ENCODE results near the gene FBXW10B.
"Not testable (repeated sequence)": the region's sequence is repeated elsewhere in the genome, so short reads cannot be mapped to it uniquely, and the experiment has no call there.

Gene FBXW10B, protein sequence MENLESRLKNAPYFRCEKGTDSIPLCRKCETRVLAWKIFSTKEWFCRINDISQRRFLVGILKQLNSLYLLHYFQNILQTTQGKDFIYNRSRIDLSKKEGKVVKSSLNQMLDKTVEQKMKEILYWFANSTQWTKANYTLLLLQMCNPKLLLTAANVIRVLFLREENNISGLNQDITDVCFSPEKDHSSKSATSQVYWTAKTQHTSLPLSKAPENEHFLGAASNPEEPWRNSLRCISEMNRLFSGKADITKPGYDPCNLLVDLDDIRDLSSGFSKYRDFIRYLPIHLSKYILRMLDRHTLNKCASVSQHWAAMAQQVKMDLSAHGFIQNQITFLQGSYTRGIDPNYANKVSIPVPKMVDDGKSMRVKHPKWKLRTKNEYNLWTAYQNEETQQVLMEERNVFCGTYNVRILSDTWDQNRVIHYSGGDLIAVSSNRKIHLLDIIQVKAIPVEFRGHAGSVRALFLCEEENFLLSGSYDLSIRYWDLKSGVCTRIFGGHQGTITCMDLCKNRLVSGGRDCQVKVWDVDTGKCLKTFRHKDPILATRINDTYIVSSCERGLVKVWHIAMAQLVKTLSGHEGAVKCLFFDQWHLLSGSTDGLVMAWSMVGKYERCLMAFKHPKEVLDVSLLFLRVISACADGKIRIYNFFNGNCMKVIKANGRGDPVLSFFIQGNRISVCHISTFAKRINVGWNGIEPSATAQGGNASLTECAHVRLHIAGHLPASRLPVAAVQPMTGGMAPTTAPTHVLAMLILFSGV

DNA sequence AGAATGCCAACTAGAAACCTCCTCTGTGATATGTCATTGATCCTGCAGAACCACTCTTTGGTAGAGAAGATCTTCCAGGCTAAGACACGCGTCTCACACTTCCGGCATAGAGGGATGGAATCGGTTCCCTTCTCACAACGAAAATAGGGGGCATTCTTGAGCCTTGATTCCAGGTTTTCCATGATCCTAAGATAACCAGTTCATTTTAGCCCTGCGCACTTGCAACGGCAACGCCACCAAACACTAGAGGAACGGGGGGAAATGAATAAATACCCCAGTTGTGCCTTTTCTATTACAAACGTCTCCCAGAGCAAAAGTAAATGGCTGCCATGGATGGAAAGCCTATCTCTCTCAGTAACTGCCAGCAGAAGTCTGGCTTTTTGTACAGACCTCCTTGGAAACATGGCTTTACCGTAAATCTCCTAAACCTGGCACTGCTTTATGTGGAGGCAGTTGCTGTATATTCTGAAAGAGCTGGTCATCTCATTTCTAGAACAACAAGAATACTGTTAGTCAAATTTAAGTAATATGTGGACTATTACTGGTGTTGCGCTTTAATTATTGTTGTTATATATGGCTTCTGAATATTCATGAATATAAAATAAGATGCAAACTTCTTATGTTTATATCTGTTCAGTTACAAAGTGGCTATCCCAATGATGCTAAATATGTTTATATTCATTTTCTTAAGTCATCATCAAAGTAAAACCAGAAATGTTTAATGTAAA, at the start of gene FBXW10B:
TSS of gene FBXW10B (minus strand) at position 374 of the 728 bp plus-strand sequence. CDS start at position 182, 192 bp downstream.
- DNase-seq, result not testable (repeated sequence)

DNA sequence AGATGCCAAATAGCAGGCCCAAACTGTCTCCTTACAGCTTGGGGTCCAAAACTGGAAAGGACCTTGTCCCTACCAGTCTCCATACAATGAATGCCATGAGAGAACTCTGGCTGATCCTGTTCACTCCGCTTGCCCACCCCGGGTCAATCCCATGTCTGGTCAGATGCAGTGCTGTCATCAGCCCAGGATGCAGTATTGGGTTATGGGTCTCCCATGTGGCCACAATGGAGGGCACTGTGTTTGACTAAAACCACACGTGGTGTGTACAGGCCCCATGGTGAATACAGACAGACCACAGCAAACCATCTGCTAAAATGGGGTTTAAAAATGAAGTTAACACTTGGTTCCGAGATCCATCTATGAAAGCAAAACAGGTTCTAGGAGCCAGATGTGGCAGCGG, 44.2 kb upstream of the FBXW10B start:
- DNase-seq, result no peak

DNA sequence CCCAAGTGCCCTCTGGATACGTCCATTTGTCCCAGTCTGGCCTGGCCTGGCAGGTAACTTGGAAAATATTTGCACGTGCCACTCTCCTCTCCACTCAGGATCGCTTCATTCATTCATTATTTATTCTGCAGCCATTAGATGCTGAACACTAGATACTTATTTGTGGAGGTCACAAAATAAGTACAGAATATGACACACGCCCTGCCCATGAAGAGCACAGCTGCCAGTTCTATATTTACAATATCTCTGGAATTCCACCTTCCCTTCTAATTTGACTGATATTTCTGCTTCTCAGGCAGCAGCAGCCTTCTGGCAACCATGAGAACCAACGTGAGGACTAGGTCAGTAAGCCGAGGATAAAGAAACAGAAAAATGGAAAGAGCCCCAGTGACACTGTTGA, 43.7 kb upstream of the FBXW10B start:
- no peak for DNase-seq

DNA sequence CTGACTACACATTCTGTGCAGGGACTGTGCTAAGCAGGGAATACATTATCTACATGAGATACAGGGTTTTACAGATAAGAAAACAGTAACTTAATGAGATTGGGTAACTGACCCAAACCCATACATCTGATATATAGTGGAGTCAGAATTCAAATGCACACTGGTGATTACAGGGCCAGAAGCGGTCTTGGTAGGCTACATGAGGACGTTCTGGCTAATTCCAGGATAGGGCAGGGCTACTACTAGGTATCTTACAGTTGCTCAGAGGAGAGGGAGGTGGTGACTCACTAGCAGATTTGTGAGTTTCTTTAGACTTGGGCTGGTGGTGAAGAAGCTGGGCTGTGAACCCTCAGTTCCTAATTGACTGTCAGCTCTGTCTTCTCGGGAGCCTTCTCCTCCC, 43.2 kb upstream of the FBXW10B start:
- DNase-seq, result no peak

DNA sequence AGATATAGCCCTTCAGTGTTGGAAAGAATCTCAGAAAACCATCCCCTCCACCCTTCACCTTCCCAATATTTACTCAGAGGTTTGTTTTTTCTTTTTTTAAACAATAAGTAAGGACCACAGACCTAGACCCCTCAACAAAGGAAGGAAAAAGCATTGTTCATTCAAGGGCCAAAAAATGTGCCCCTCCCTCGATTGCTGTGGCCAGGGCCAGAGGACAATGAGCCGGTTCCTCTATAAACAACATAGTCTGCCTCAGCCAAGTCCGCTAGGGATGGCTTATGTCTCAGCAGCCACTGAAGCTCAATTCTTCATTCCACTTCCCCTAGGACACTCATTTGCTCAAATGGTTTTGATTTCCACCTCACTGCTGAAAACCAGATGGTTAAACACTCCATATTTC, 40.6 kb upstream of the FBXW10B start:
- DNase-seq, result no peak

DNA sequence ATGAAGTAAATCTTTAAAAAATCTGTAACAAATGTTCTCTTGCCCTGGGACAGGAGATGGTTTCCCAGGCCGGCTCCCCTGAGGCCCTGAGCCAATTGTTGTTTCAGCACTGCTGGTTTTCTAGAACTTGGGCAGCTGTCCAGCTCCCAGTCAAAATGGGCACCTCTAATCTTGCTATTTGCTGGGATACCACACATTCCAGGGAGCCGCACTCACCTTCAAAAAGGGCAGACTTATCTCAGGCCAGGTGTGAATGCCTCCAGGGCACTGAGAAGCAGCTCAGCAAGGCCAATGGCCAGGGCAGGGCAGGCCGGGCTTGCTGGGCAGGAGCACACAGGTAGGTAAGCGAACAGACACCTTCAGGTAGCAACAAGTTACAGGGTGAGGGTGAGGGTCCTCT, 40.2 kb upstream of the FBXW10B start:
- DNase-seq, result no peak

DNA sequence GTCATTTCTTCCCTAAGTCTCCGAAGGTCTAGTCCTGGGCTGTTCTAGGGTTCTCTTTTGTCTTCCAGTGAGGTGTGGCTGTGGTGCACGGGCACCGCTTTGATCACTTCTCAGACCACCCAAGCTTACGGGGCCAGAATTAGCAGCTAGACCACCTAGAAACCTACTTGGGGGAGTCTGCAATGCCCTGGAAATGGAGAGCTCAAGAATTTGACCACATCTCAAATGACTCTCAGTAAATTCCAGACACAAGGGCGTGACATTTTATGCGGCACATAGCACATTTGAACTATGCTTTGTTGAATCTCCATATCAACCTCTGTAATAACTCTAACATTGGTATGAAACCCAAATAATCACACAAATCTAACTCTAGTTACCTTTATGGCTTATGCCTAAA, 39.7 kb upstream of the FBXW10B start:
- no peak for DNase-seq

DNA sequence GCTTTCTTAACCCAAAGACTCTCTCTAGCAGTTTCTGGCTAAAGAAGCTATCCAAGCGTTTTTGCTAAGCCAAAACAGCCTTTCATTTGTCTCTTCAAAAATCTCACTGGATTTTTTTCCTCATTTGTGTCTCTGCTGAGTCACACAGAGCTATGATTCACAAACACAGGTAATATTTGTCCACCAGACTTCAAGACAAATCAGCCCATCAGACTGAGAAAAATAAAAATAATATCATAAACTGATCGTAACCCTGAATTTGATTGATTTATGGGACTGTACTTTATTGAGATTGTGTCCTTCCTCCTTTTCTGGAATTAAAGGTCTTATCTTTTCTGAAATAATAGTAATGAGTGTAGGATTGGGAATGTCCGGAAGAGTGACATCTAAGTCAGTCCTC, 38.8 kb upstream of the FBXW10B start:
- DNase-seq, result no peak

DNA sequence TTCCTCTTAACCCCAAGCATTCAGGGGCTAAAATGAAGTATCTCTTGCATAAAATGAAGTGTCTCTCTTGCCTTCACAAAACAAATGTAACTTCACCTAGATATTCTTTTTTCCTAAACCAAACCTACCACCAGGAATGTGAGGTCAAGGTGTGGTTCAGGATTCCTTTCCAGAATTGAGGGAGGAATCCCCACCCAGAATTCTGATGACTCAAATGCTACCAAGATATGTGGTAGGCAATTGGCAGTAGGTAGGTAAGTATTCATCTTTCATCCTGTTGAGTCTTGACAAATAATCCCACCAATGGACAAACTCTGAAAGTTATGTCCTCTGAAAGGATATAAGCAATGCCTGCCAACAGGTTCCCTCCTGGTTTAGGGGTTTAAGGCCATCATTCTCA, 38.4 kb upstream of the FBXW10B start:
- DNase-seq, result no peak

DNA sequence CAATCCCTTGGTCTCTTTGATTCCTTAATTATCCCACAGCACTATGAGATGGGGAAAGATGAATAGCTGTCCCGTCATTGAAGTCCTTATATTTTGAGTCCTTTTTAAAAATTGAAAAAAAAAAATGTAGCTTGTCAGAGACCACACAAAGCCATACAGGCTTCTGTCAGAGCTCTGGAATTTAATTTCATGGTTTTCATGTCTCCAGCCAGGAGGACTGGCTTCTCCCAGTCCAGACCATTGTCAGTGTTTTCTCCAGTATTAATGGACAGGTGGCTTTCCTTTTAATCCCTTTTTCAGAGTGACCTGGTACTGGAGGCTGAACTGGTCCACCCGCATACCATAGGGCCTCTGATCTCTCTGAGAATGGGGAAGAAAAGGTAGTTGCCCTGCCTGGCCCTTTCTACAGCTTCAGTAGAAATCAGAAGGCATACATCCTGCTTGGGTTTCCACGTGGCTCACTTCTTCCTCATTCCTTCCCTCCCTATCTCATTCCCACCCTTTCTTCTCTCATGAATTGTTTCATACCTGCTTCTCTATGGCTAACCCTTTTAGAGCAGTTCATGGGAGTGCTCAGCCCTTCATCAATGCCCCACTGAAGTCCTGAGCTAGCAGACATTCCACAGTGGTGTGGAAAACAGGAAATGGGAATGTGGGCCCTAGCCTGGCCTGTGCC, 35.5 kb upstream of the FBXW10B start:
- DNase-seq, result no peak

DNA sequence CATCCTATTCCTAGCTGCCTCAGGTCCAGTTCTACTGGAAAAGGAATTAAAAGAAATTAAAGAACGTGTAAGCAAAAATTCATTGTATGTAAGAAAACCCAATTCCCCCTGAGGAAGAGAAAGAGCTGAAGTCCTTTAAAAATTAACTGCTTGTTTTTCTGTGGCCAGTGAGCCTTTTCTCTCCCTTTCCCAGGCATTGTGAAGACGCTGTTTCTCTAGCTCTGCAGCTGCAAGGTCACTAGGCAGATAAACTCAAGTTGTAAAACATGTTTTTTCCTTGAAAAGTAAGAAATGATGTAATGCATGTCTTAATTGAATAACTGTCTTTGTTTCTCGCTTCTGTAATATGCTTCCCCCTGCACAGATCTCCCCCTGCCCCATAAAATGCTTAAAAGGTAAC, 34.9 kb upstream of the FBXW10B start:
- DNase-seq, result not testable (repeated sequence)

DNA sequence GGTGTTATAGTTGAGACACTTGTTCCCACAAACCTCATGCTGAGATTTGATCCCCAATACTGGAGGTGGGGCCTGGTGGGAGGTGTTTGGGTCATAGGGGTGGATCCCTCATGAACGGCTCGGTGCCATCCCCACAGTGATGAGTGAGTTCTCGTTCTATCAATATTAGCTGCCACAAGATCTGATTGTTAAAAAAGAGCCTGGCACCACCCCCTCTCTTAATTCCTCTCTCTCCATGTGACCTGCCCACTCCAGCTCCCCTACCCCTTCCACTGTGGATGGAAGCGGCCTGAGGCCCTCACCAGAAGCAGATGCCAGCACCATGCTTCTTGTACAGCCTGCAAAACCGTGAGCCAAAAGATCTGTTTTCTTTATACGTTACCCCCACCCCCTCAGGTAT, 33.5 kb upstream of the FBXW10B start:
- DNase-seq, result no peak

DNA sequence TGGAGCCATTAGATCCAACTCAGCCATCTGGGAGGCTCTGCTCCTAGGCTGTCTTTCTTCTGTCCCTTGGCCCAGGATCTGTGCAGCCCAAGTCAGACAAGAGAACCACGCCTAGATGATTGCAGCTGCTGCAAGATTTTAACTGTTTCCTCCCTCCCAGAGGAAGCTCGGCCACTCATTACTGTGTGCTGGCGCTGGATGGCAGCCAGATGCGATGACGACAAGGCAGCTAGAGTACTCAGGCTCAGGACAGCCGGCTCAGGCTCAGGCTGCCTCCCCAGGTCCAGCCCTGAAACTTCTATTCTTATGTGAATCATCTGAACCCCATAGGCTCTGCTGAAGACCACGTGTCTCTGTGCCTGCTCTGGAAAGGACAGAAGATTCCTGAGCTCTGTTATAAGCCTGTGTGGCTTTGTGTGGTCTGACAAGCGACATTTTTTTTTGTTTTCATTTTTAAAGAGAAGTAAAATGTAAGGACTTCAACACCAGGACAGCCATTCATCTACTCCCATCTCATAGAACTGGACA, 32.1 kb upstream of the FBXW10B start:
- peak; percentile 99 for DNase-seq

DNA sequence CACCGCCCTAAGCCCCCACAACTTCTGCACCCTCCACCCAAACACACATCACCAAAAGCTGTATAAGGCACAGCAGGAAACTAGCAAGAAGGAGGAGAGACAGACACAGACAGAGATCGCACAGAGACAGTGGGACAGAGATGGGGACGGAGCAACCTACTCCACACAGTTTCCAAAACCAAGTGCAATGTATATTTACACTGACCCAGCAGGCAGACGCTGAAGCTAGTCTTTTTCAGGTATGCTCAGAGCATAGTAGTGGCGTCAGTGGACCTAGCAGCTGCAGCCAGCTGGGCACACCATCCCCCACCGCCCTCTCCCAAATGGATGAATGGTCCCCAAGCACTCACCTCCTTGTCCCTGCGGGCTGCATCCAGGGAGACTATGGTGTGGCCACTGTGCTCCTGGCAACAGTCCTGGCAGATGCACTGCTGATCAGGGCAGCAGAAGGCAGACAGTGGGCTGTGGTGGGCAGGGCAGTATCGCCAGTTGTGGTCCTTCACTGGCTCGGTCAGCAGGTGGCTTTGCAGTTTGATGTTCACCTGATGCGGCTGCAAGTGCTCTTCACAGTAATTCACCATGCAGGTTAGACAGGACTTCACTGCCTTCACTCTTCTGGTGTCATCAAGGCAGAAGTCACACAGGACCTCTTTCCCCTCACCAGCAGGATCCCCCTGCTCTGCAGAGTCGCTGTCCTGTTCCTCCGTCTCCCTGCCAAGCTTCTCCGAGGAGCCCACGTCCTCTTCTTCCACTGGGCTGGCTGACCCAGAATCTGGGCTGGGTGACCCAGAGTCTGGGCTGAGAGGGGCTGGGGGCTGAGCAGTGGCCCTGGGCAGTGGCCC, 31.5 kb upstream of the FBXW10B start:
- DNase-seq, result no peak

DNA sequence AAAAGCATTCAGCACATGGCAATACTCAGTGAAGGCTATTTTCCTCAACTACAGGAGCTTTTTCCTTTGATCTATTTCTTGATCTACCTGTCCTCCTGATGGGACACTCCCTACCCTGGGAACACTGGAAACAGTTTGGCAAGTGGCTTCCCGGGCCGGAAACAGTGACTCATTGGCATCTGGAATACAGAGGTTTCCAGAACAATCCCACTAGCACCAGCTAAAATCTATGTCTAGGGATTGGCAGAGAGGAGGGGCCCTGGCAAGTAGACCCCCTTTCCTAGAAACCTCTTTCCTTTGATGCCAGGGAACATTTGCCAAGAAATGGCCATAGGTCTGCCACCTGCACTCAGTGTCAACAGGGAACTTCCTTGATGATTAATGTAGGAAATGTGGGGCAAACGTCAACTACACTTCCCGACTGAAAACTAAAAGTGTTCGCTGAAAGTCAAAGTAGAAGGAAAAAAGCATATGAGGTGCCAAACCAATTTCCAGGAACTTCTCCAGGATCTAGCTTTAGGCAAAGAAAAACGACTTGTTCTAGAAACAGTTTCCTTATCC, 30.4 kb upstream of the FBXW10B start:
- DNase-seq, result peak; percentile 51

DNA sequence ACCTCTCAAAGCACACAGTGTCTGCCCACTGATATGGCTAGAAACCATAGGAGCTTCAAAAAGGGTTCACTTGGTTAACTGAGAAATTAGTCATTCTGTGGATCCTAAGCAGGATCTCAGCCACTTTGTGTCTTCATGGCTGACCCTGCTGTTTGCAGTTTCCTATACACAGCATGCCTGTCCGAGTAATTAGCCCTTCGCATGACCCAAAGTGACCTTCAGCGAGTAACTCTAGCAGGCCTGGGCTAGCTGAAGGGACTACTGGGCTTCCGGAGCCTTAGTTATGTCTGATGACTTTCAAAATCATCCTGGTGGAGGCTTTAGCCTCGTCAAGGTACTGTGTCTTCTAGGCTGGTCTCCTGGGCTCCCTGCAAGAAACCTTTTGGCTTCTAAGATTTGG, 28.9 kb upstream of the FBXW10B start:
- no peak for DNase-seq

DNA sequence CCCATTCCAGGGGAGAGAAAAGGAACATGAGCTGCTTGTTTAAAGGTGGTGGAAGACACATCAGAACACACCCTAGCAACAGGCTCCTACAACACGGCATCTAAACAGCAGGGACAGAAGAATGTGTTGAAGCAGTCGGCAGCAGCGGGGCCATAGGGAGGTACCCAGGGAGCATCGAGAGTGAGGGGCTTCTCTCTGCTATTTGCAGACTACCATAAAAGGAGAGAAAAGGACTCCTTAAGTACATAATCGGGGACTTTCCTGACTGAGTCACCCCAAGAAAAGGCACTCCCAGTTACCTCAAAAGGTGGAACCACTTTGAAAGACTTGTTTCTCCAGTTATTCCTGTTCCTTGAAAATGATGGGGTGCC, 26.4 kb upstream of the FBXW10B start:
- DNase-seq, result not testable (repeated sequence)

DNA sequence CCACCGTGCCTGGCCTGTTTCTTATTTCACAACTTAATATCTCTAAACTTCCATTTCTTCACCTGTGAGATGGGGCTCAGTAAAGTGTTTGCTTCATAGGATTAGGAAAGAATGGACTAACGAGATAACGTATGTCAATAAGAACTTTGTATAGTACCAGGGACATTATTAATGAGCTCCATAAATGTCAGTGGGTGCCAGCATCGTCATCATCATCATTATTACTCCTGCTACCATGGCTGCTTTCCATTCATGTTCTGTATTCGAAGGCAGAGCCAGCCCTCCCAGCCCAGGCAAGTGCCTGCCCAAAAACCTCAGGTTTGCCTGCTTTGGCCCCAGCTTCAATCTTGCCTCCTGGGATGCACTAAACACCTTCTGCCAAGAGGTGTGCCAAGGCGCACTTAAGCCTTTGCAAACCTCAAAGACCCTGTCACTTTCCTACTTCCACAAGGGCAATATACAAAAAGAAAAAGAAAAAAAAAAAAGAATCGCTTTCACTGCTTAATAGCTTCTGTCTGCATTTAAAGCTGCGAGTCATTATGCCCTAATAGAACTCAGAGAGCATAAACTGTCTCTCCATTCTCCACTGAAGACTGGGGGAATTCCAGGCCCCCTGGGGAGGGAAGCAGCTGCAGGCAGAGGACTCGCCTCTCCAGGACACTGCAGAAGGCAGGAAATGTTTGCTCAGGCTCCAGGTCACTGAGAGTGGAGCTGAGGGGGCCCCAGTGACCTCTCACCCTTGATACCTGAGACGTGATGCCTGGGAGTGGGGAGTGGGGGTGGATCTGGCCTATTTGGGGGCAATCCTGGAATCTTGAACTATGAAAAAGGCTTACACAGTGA, 25.8 kb upstream of the FBXW10B start:
- DNase-seq, result not testable (repeated sequence)

DNA sequence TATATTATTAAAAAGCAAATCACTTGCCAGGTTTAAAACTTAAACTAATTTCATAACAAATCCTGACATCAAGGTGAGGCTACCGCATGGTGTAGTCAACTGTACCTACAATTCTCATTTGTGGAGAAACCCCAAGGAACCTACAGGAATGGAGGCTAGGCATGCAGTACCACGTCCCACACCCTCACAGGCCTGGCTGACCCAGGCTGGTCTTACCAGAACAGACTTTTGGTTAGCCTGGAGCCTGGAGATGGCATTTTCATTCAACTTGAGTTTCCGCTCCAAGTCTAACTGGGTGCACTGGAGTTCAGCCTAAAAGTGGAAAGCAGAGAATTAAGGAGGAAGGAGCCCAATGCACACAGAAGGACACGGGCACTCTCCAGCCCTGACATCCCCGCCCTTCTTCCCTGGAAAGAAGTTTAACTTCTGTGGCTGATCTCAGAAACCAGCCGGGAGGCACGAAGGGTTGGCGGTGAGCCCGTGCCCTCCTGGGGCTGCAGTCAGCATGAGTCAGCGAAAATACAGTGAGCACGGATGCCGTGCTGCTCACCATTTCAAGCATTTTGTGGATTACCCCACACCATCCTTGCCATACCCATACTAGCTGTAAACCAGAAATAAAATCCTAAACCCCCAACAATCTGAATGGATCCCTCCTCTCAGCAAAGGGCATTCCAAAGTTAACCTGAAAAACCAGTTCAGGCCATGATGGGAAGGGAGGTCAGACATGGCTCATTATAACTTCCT, 23.2 kb upstream of the FBXW10B start:
- not testable (repeated sequence) for DNase-seq

DNA sequence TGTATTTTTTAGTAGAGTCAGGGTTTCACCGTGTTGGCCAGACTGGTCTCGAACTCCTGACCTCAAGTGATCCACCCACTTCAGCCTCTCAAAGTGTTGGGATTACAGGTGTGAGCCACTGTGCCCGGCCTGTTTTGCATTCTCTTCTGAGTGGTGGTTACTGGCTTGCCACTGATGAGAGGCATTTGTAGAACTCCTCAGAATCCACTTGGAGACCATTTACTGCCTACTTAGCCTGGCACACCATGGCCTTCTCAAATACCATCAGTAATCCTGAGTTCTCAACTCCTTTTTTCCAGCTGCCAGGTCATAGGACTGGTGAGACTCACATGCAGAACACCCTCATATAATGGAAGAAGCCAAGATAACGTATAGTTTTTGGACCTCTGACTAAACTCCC, 22.5 kb upstream of the FBXW10B start:
- not testable (repeated sequence) for DNase-seq
